Measurements from ENCODE around the gene HEYL.

The HEYL gene

DNA sequence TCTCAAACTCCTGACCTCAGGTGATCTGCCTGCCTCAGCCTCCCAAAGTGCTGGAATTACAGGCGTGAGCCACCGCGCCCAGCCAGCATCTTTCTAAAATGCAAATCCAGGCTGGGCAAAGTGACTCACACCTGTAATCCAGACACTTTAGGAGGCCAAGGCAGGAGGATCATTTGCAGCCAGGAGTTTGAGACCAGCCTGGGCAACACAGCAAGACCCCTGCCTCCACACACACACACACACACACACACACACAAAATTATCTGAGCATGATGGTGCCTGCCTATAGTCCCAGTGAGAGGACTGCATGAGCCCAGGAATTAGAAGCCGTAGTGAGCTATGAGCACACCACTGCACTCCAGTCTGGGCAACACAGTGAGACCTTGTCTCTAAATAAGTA is 46.1 kb downstream of the HEYL start:
- no peak for DNase-seq

GRCh38 chr1:39592069-39592468 is 47.4 kb downstream of the HEYL start:
- no peak for DNase-seq

DNA sequence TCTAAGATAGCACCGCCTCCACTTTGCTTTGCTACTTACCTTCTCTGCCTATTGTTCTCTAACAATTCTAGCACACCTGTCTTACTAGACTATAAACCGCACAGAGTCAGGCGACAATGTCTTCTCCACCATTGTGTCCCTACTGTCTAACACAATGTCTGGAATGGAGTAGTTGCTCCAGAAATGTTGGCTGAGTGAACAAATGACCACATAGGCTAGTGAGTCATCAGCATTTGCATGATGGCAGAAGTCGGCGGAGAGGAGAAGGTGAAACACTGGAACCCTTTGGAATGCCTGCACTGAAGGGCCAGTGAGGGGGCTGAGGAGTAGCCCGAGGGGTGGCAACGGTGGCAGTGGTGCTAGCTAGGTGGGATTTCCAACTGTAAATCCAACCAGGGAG is 48.9 kb downstream of the HEYL start:
- no peak for DNase-seq

DNA sequence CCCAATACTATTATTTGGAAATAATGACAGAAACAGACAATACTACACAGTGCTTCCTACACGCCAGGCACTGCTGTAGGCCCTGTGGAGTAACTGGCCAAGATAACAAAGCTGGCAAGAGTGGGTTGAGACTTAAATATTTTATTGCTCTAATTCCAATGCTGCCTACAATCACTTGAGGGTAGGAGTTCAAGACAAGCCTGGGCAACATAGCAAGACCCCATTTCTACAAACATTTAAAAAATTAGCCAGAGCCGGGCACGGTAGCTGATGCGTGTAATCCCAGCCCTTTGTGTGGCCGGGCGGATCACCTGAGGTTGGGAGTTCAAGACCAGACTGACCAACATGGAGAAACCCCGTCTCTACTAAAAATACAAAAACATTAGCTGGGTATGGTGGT is 53.5 kb downstream of the HEYL start:
- DNase-seq: no peak

DNA sequence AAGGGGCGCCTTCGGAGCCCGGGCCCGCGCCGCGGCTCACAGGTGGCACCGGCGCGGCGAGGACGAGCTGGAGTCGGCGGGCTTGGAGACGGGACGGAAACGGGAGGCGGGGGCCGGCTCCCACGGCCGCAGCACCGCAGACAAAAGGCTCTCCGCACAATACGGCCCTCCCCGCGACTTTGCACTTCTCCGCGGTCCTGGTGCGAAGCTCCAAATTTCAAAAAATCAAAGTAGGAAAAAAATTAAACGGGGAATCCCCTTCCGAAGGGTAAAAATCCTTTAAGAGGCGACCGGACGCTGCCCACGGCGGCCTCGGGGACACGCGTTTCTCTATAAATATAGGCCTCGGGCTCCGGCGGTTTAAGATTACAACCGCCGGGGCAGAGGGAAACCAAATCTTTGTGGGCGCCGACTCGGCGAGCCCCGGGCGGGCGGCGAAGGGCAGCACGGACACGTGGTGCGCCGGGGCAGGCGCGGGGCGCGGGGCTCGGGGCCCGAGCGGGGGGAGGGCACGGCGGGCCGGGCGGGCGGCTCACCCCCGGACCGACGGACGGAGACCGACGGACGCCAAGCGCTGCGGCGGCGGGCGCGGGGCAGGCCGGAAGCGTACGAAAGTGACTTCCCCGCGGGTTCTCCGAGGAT is 63.3 kb downstream of the HEYL start:
- no peak for DNase-seq

DNA sequence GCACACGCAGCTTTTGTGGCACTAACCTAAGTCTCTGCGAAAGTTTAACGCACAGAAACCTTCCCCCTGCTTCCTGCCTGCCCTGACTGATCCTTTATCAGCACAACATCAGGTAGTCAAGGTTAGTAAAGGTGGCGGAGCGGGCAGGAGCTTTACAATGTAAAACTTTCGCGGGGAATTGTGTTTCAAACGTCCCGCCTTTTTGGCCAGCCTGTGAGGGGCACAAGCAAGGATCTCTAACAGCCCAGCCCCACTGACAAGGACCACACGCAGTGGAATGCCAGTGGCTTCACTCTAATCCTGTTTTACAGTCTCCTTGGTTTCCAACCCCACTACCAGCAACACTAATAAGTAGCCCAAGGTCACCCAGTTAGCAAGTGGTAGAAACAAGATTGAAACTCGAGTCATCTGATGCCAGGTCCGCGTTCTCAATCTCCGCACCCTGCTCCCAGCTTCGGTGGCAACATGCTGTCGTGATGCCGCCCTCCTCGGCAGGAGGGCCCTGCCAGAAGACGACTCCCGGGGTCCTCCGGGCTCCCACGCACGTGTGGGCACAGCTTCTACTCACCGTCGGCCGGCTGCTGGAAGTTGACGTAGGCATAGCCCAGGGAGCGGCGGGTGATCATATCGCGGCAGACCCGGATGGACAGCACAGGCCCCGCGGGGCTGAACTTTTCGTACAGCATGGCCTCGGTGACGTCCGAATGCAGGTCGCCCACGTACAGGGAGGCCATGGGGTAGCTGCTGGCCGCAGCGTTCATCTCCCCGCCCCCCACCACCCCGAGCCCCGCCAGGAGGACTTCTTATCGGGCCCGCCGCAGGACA is 64.0 kb downstream of the HEYL start:
- DNase-seq: no peak

GRCh38 chr1:39574646-39575045 is 64.8 kb downstream of the HEYL start:
- no peak for DNase-seq

Data from SIG-M5 (cell line).